ENCODE results near the gene TKT.

TKT gene

DNA sequence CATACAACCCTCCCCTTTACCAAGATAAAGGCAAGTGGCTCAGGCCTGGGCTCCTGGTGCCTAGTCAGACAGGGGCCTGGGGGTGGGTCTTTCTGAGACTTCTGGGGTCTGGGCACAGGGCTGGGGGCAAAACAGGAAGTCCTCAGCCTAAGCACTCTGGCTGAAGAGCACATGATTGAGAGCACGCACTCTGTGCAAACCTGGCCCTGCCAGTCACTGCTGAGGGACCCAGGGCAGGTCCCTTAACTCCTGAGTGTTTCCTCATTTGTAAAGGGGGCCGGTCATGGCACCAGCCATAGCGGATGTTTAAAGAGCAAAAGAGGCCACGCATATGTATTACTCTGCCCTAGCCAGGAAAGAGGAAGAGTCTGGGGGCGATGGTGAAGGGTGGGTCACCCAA is 16.0 kb downstream of the TKT start:
- no peak for DNase-seq

DNA sequence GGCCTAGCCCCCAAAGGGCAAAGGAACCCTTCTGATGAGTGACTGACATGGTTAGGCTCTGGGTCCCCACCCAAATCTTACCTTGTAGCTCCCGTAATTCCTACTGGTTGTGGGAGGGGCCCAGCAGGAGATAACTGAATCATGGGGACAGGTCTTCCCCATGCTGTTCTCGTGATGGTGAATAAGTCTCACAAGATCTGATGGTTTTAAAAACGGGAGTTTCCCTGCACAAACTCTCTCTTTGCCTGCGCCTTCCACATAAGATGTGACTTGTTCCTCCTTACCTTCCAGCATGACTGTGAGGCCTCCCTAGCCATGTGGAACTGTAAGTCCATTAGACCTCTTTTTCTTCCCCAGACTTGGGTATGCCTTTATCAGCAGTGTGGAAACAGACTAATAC is 16.9 kb downstream of the TKT start:
- DNase-seq = no peak

DNA sequence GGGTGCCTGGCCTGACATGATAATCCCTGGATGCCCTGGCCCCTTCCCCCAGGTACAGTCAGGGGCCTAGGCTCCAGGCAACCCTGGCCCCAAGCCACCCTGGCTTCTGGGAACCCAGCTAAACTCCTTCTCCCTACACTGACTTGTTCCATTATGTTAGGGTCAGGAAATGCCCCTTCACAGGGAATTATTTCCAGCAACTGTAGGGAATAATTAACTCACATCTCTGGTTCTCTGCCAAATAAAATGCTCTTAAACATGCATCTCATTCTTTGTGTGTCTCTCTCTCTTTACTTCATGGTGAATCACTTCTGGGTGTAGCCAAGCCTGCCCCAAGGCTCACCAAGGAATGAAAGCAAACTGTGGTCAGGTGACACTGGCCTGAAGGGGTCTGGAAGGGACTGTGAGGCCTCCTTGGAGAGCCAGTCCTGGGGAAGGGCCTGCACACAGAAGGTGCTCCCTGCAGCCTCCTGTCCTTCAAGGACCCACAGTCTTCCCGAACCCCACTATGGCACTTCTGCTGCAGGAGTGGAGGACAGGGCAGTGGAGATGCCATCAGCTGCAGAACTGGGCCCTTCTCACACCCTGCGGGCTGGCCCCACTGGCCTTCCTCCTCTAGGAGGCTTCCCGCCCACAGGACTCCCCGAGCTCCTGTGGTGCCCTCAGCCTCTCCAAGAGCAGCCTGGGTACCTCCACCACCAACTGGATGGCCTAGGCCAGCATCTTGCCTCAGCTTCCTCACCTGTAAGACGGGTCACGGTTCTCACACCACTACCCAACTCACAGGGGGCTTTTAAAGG is 17.6 kb downstream of the TKT start:
- no peak for DNase-seq

DNA sequence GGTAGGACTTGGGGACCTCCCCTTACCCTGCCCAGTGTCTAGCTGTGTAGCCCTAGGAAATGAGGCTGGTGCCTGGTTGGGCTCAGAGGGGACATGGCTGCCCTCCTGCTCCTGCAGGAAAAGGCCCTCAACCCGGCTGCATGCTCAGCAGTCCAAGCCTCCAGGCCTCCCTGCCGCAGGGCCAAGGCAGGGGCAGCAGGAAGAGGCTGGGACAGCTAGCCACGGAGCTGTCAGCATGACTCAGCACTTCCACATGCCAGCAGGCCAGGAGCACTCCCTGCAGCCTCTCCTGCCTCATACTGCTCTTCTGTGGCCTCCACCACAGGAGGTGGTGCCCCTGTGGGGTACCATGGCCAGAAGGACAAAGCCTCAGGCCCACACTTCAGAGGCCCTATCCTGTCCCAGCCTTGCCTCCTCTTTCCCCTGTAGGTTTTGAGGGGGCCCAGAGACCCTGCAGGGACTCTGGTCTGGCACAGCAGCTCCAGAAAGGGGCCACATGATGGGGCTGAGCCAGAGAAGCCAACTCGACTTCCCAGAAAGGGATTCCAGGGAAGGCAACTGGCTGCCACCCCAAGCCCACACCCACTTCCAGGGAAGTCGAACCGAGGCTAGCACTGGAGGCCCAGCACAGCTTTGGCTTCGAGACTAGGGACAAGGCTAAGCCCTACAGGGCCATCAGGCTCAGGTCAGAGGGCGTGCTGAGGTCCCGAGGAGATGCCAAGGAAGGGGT is 19.5 kb downstream of the TKT start:
- no peak for DNase-seq

DNA sequence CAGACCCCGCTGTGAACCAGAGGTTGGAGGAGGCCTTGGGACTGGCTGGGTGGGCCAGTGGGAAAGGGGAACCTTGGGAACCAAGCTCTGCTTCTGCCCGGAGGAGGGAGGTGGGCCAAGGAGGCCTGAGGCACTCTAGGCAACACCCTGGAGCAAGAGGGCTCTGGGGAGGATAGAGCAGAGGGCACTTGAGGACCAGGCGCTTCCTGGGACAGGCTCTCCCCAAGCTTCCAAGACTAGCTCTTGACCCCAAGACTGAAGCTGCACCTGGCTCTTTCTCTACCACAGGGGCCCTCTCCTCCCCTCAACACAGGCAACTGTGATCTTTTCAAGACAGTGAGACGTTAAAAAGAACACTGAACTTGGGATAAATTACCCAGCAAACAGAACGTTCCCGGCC is 20.3 kb downstream of the TKT start:
- no peak for DNase-seq

DNA sequence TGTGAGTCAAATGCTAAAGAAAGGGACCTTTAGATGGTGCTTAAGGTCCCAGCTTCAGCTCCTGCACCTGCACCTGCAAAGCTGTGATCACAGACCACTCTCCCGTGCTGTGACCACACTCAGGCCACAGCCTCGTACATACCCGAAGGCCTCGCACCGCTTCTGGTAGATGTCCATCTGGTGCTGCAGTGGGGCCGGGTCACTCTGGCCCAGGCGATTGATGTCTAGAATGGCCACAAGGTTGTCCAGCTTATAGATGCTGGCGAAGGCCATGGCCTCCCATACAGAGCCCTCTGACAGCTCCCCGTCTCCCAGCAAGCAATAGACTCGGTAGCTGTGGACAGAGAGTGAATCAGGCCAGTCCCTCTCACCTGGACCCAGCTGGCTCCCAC is 21.0 kb downstream of the TKT start:
- DNase-seq = no peak

DNA sequence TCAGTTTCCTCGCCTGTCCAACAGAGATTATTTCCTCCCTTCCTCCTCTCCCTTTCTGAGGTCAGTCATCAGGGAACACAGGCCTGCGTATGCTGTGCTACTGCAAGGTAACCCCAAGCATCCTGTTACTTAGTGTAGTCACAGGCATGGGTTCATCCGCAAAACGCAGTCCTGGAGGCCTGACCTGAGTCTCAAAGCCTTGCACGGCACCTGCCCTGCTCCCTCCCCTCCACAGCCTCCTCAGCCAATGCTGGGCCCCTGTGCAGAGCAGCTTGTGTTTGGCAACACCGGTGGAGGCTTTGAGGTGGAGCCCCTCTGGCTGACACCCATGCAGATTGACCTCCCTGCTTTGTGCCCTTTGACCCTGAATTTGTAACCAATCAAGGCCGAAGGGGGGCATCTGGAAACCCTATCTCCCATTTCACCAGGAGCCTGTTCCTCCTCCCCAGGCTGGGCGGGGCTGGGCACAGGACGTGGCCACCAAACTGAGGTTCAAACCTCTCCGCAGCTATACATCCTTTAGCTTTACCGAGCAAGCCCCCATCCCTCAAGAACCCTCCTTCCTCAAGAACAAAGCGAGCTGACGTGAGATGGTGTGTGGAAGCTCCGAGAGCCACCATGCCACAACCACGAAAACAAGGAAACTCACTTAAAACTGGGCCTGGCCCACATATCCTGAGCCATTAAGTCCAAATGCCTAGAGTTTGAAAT is 21.5 kb downstream of the TKT start:
- DNase-seq = no peak

DNA sequence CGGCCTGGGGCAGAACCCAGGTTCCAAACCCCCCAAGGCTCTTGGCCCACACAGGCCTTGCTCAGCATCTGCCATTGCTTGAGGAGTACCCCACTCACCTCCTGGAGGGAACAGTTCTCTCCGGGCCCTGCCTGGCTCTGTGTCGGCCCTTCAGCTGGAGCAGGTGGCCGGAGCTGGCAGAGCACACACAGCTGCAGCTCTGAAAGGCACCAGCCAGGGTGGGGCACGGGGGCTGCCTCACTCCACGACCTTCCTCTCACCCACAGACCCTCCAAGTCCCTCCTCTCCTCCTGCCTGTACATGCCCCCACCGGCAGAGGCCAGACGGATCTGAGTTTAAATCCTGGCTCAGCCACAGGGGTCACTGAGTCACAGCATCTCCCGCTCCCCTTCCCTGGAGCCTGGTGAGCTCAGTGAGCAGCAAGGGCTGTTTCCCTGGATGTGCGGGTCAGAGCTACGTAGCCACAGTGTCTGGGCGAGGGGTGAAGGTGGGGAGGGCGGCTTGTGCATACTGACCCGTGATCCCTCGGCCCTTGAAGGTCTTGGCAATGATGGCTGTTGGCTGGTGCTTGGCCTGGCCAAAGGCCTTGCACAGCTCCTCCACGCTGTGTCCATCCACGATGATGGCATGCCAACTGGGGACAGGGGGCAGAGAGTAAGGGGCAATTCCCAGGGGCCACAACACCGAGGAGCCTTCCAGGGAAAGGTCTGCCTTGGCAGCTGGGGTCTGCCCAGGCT is 23.0 kb downstream of the TKT start:
- no peak for DNase-seq

DNA sequence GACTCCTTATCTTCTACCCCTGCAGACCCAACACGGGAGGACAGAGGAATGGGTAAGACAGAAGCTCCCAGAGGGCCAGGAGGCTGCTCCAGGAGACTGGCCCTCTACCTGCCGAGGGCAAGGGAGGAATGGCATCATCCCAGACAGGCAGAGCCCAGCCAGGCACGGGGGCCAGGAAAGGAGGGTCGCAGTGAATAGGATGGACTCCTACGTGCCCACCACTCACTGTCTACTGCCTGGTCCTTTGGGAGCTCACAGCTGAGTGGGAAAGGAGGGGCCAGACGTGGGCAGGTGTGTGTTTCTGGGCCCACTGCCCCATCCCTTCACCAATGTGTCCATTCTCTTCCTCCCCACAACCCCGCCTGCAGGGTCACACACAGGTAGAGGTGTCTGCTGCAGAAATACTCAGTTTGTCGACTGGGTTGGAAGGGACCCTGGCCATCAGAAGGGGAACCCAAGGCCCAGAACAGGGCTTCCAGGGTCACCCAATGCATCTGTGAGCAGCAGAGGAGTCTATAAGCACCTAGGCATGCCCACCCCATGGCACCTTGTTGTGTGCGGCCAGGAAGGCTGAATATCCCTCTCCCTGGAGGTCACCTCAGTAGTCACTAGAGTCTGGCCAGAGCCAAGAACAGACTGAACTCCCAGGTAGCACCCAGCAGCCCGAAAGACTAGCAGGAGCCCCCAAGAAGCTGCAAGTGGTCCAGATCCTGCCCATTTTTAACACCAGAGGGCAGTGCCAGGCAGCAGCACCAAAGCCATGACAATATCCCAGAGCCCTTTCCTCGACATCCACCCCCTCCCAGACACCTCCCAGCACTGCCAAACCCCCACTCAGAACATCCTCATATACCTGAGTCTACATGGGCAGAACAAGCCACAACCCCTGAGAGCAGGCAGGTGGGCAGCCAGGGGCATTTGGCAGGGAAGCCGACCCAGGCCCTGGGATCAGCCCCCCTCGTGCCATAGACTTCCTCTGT is 24.0 kb downstream of the TKT start:
- DNase-seq = no peak

DNA sequence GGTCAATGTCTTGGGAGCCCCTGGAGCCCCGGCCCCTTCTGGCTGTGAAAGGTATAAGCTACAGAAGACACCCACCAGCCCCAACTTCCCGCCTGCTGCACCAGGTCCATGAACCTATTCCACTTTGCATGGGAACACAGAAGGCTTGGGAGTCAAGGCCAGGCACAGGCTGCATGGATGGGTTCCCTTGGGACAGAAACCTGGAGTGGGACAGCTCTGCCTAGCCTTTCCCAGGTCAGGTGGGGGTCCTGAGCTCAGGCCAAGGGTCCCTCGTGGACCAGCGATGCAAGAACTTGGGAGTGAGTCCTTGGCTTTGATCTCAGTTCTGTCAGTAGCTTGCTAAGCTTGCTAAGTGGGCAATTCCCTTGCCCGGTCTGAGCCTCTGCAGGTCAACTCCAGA is 25.0 kb downstream of the TKT start:
- no peak for DNase-seq

DNA sequence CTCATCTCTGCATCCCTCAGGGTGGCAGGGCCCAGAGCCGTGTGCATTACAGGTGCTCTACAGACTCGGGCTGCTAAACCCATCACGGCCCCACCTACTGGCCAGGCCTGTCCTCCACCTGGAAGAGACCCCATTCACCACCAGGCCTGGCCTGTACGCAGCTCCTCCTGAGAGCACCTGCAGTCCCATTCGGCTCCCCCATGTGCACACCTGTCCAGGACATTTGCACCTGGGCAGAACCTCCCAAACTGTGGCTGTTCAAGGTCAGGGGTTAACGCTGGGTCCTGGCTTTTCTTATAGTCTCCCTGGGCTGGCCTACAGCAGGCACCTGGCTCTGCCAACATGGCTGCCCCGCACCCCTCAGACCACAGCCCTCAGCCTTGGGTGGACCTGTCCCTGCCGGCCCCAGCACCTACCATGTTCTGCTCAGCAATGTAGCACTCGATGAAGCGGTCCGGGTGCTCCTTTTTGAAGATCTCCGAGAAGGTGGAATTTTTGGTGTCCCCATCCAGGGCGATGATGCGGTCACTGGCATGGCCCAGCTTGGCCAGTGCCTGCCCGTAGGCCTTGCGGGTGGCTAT is 25.7 kb downstream of the TKT start:
- DNase-seq = no peak

DNA sequence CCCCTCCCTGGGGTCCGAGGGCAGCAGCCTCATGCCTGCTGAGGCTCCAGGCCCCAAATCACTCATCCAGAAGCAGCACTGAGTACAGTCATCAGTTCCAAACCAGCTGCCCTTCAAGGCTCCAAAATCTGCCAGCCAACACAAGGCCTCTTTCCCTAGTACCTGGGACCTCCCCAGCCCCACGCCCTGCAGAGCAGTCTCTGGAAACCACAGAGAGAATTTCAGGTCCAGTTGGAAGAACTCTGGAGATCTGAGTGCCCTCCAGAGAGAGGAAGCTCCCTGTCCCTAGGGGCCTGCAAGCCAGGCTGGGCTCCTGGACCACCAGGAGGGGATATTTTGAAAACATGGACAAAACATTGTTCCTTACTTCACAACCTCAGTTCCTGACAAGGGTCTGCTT is 26.2 kb downstream of the TKT start:
- no peak for DNase-seq

DNA sequence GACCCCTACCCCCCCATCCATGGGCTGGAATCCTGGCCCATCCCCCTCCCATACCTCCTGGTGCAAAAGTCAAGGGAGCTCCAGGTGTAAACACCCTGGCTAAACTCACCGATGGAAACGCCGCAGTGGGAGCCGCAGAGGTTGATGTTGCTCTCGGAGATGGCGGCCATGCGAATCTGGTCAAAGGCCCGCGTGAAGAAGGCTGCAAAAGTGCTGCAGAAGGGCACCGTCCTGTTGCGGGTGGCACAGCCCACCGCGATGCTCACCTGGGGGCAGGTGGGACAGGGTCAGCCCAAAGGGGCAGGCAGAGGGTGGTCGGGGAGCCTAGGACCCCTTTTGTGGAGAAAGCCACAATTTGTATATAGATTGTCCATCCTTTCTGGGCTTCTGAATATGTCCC is 26.7 kb downstream of the TKT start:
- no peak for DNase-seq

DNA sequence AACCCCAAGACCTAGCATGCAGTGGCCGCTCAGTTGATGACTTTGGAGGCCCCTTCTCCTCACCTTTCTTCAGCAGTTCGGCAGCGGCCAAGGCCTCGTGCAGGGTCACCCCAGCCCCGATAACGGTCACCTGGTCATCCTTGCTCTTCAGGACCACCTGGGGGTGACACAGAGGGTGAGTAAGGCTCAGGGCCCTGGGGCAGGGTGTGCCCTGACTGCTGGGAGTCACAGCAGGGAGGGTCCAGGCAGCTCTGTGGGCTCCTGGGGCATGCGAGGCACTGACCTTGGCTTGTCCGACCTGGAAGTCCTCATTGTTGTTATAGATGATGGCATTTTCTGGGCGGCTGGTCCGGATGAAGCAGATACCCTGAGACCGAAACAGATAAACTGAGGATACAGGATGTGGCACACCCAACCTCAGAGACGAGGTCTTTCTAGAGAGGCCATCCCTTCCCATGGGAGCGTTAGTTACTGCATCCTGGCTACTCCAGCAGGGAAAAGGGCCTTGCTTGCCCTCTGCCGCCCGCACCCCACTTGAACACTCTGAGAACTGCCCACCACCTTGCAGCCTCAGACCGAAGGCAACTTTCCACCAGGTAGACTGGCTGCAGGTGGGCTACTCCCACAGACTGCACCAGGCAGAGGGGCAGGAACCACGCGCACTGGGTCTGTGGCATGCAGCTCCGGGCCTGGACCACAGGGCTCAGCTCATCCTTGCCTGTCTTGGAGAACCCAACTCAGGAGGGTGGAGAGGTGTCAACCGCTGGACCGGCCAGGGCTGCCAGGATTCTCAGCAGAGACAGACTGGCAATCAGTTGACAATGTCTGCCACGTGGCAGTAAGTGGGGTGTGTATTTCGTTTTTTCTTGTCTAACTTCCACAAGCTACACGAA is 27.6 kb downstream of the TKT start:
- DNase-seq = no peak

DNA sequence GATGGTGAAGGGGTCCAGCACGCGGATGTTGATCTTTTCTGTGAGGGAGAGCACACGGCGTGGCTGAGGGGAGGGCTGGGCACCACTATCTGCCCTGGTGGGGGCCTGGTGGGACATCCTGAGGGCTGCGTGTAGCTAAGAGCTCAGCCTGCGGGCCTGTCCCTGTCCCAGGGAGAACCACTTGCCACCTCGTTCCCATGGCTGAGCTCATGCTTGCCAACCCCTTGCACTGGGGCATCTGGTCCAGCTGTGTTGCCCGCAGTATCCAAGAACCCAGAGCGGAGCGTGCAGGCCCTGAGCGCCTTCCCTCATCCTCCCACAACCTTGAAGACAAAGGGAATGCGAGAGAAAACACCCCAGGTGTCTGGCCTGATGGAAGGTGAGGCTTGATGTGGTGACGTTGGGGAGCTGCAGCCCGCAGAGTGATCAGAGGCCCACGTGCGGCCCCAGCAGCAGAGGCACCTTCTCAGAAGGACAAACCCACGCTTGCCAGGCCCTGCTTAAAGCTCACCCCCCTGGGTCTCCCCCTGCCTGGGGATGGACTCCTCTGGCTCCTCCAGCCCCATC is 28.9 kb downstream of the TKT start:
- DNase-seq = no peak

DNA sequence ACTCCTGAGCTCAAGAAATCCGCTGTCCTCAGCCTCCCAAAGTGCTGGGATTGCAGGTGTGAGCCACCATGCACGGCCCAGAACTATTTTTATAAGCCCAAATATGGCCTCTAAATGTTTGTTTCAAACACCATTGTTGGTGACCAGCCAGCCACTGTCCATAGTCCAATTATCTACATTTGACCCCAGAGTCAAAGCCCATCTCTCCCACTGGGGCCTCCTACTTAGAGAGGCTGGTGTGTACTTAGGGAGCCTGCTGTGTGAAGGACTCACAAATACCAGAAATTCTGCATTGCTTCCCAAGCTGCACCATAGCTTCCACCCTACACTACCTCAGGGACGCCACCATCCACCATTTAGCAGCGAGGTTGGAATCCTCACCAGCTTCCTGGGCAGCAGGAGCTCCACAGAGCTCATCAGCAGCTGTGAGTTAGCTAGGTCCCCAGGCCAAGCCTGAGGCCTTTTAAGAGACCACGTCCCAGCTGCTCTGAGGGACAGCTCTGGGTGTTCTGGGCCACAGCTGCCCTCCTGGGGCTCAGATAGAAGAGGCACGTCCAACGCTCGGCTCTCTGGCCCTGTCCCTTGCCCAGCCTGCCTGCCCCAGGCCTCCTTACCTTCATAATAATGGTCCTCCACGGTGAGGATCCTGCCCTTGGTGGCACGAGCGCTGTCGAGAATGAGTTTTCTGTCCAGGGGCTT is 29.5 kb downstream of the TKT start:
- no peak for DNase-seq

DNA sequence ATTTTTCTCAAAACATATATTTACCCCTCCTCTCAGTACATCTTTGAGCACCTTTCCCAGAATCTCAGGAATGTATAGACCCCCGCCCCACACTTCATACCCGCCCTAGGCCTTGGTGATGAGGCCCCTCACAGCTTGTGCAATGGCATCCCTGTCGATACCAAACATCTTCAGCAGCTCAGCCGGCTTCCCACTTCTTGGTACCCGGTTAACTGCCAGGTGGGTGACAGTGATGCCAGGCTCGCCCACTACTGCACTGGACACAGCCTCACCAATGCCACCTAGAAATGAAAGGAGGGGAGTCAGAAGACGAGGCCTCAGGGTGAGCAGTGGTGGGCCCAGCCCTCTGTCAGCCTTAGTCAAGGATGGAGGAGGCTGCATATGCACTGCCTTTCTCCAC is 30.2 kb downstream of the TKT start:
- DNase-seq = no peak

DNA sequence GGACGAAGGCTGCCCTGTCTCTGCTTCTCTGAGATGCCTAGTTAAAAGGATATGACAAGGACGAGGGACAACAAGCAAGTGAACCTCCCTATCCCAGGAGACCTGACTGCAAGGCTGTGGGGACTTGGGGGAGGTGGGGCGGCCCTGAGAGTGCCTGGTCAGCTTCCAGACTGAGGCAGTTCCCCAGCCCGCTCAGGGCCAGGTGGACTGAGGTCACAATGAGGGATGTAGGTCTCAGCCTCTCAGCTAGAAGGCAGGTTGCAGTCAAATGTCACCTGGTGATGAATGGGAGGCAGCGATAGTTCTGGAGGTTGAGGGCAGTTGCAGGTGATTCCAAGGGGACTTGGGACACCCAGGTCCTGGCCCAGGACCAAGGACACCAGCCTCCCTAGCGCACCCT is 30.6 kb downstream of the TKT start:
- no peak for DNase-seq

DNA sequence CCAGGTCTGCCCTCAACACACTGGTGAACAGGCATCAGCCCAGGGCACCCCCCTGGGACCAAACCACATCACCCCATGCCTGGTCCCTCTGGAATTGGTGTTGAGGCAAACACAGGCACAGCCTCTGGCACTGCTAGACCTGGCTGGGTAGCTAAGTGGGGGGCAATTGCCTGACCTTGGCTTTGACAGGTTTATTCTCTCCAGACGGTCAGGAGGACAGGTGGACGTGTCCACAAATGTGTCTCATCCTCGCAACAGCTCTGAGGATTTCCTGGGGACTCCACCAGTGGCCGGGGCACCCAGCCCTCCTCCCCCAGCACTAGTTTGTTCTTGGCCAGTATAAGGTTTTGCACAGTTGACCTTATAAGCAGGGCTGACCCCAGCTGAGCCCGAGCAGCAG is 31.3 kb downstream of the TKT start:
- no peak for DNase-seq

DNA sequence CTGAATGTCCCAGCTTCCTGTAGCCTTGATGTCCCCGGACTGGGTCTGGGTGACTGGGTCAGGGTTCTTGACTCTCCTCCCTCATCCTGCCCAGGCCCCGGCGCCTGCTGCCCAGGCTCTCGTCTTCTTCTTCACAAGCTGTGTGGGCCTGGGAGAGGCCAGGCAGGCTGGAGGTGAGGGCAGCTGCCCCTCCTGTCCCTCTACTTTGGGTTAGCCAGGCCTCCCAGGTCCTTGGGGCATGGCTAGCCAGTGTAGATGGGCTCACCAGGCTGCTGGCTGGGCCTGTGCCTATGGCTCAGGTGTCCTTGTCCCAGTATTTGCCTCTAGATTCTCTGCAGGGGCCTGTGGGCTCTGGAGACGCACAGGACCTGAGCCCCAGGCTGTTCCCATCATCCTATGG is 31.8 kb downstream of the TKT start:
- no peak for DNase-seq

Data from NCI-H774 (cell line).